ENCODE results near the gene CIT. TPM values are rescaled to one million over a fixed set of nuclear protein-coding genes. Genes with fewer than 3 reads are reported as not detected.

CIT gene
- total RNA-seq, 4 donors from 2014 or later = 5.1 to 14.0 (median 8.5) TPM

- no peak overlapping the region for H3K4me3 ChIP-seq (ENCODE audit: low read depth, poor library complexity, severe bottlenecking)
- WGBS, 2 donors = 91 to 94% methylated on average over 7 of the region's 7 CpGs
- DNase-seq (ENCODE audit: low spot score in 2 of 2) = no peak
- intact Hi-C loops (cut with DNase I; ENCODE audit: low total_unique reads) = no loop called here
- TF ChIP-seq CTCF (IDR thresholded peaks at IDR 0.05) = no peak
- TF ChIP-seq POLR2A (IDR thresholded peaks at IDR 0.05) = no peak
These were observed 51.9 kb downstream of the CIT start for GRCh38 chr12:119825262-119825661.

- DNase-seq (ENCODE audit: low spot score in 2 of 2) = no peak
- intact Hi-C loops (cut with DNase I; ENCODE audit: low total_unique reads) = no loop called here
- no peak overlapping the region for H3K4me3 ChIP-seq (ENCODE audit: low read depth, poor library complexity, severe bottlenecking)
- WGBS, 2 donors = 72 to 75% methylated on average over 2 of the region's 2 CpGs
- TF ChIP-seq CTCF (IDR thresholded peaks at IDR 0.05) = no peak
- no peak for TF ChIP-seq POLR2A (IDR thresholded peaks at IDR 0.05)
These were observed 55.1 kb downstream of the CIT start for GRCh38 chr12:119822046-119822445.

DNA sequence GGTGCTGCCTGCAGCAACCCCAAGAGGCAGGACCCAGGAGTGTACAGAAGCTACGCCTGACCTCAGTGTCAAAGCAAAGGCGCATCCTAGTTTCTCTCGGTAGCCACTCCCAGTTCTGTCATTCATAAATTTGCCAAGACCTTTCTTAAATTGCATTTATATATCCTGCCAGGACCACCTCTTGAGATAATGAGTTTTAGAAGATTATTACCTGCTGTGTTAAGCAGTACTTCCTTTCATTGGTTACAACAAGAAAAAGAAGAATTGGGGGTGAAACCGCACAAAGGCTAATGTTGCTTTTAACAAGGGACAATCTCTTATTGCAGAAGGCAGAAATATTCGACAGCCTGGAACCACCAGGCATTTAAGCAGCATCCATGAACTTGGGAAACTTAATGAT lies 57.8 kb downstream of the CIT start:
- H3K4me3 ChIP-seq (ENCODE audit: low read depth, poor library complexity, severe bottlenecking) = no peak overlapping the region
- intact Hi-C loops (cut with DNase I; ENCODE audit: low total_unique reads) = no loop called here
- TF ChIP-seq CTCF (IDR thresholded peaks at IDR 0.05) = no peak
- no peak for DNase-seq (ENCODE audit: low spot score in 2 of 2)
- WGBS, 2 donors = 94% methylated on average over 5 of the region's 5 CpGs

DNA sequence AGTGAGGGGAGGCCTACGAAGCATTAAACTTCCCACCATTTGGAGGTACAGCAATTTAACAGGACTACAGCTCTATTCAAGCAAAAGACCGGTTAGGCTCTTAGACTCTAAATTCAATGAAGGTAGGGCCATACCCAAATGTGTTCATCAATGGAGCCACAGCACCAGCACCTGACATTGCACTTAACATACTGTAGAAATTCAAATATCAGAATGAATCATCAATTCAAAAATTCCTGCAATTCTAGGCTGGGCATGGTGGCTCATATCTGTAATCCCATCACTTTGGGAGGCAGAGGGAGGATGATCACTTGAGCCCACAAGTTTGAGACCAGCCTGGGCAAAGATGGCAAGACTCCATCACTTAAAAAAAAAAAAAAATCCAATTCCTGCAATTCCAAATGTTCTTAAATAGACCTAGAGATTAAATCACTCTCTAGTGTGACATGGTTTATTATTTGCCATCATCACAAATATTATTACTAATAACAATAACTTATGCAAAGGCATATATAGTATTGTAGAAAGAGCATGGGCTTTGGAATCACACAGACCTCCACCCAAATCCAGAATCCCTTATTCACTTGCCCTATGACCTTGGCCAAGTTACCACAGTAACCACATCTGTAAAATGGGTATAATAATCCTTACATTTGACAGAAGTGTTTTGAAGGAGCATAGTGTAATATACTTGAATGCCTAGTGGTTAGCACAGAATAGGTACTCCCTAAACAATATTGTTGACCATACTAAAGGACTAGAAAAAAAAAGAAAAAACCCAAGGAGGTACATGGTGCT lies 59.4 kb downstream of the CIT start:
- intact Hi-C loops (cut with DNase I; ENCODE audit: low total_unique reads) = no loop called here
- no peak for DNase-seq (ENCODE audit: low spot score in 2 of 2)
- H3K4me3 ChIP-seq (ENCODE audit: low read depth, poor library complexity, severe bottlenecking) = no peak overlapping the region
- 98 to 100% methylated on average over 2 of the region's 2 CpGs for WGBS, 2 donors
- TF ChIP-seq CTCF (IDR thresholded peaks at IDR 0.05) (no peak), POLR2A (IDR thresholded peaks at IDR 0.05) (no peak)

- TF ChIP-seq CTCF (IDR thresholded peaks at IDR 0.05) (no peak), POLR2A (IDR thresholded peaks at IDR 0.05) (no peak)
- DNase-seq (ENCODE audit: low spot score in 2 of 2) = no peak
- 71 to 82% methylated on average over 2 of the region's 2 CpGs for whole genome bisulfite sequencing, 2 donors
- intact Hi-C loops (cut with DNase I; ENCODE audit: low total_unique reads) = no loop called here
- H3K4me3 ChIP-seq (ENCODE audit: low read depth, poor library complexity, severe bottlenecking) = no peak overlapping the region
These were observed 68.1 kb downstream of the CIT start for GRCh38 chr12:119809023-119809422.

- WGBS, 2 donors = 51 to 63% methylated on average over 6 of the region's 6 CpGs
These were observed 68.7 kb downstream of the CIT start for GRCh38 chr12:119808441-119808840.

More at GRCh38 chr12:119808441-119808840, 68.7 kb downstream of the CIT start:
- no peak for TF ChIP-seq CTCF (IDR thresholded peaks at IDR 0.05)
- TF ChIP-seq POLR2A (IDR thresholded peaks at IDR 0.05) = no peak
- intact Hi-C loops (cut with DNase I; ENCODE audit: low total_unique reads) = no loop called here
- H3K4me3 ChIP-seq (ENCODE audit: low read depth, poor library complexity, severe bottlenecking) = no peak overlapping the region
- no peak for DNase-seq (ENCODE audit: low spot score in 2 of 2)

Data from lower leg skin (tissue), 4 donors.